ENCODE data around the gene ARHGAP22. TPM values are rescaled to one million over a fixed set of nuclear protein-coding genes. Genes with fewer than 3 reads are reported as not detected.
"Not testable (repeated sequence)": the region's sequence is repeated elsewhere in the genome, so short reads cannot be mapped to it uniquely, and the experiment has no call there.

ARHGAP22 gene
- total RNA-seq, 2 donors from 2014 or later, result 1.8 to 5.7 TPM

DNA sequence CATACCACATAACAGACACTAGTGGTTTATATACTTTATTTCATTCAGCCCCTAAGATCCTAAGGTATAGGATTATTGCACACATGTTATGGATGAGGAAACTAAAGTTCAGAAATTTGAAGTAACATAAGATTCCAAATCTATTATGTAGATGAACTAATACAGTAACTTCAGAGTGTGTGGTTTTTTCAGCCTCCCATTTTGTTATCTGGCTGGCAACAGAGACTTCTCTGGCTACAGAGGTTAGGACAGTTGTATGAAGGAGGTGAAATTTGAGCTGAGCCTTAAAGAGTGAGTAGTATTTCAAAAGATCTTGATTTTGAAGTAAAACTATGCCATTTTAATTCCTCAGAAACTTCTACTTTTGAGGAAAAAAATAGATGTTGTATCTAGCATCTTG, 173.0 kb downstream of the ARHGAP22 start:
- Histone ChIP-seq H3K4me3 (no peak overlapping the region), H3K9me3 (no peaks in the 10 kb centered on the region), H3K27ac (no peak overlapping the region), H3K36me3 (peaks cover 30% of the 10 kb centered on the region), H3K4me1 (no peaks in the 10 kb centered on the region), H3K27me3 (no peaks in the 10 kb centered on the region)
- no peak for TF ChIP-seq CTCF (IDR thresholded peaks at IDR 0.05)
- no peak for DNase-seq (ENCODE audit: low spot score)

GRCh38 chr10:48430402-48430993, 174.4 kb downstream of the ARHGAP22 start:
- Histone ChIP-seq H3K27me3 (no peaks in the 10 kb centered on the region), H3K4me3 (no peak overlapping the region), H3K27ac (no peak overlapping the region), H3K4me1 (no peaks in the 10 kb centered on the region), H3K9me3 (no peaks in the 10 kb centered on the region), H3K36me3 (peaks cover 29% of the 10 kb centered on the region)
- no peak for TF ChIP-seq CTCF (IDR thresholded peaks at IDR 0.05)
- DNase-seq (ENCODE audit: low spot score), result no peak

DNA sequence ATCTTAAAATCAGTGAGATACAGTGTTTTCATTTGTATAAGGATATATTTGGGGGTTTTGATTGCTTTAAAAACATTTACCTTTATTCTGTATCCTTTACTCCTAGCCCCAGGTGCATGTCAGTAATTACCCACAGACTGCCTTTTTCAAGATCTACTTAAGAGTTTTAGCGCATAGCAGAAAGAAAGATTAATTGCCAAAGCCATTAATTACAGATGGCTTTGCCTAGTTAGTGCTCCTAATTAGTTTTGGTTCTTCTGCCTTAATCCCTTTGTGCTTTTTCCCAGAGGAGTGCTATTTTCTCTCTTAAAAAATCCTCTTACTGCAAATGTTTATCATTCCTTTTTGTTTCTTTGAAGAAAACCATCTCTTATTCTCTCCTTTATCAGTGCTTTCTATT, 175.6 kb downstream of the ARHGAP22 start:
- Histone ChIP-seq H3K4me3 (no peak overlapping the region), H3K4me1 (no peaks in the 10 kb centered on the region), H3K36me3 (peaks cover 21% of the 10 kb centered on the region), H3K27me3 (no peaks in the 10 kb centered on the region), H3K27ac (no peak overlapping the region), H3K9me3 (no peaks in the 10 kb centered on the region)
- no peak for DNase-seq (ENCODE audit: low spot score)
- no peak for TF ChIP-seq CTCF (IDR thresholded peaks at IDR 0.05)

DNA sequence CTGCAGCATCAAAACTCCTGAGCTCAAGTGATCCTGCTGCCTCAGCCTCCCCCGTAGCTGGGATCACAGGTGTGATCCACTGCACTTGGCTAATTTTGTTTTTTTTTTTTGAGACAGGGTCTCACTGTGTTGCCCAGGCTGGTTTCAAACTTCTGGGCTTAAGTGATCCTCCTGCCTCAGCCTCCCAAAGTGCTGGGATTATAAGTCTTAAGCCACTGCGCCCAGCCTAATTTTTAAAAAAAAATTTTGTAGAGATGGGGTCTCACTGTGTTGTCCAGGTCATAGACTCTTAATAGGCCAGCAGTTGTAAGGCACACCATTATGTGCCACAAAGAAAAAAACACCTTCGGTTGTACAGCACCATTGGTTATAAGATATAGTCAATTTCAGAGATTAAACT, 176.0 kb downstream of the ARHGAP22 start:
- H3K4me3 ChIP-seq, result no peak overlapping the region
- no peaks in the 10 kb centered on the region for H3K9me3 ChIP-seq
- no peak overlapping the region for H3K27ac ChIP-seq
- H3K36me3 ChIP-seq, result peaks cover 21% of the 10 kb centered on the region
- no peak for TF ChIP-seq CTCF (IDR thresholded peaks at IDR 0.05)
- no peaks in the 10 kb centered on the region for H3K27me3 ChIP-seq
- H3K4me1 ChIP-seq, result no peaks in the 10 kb centered on the region
- no peak for DNase-seq (ENCODE audit: low spot score)

DNA sequence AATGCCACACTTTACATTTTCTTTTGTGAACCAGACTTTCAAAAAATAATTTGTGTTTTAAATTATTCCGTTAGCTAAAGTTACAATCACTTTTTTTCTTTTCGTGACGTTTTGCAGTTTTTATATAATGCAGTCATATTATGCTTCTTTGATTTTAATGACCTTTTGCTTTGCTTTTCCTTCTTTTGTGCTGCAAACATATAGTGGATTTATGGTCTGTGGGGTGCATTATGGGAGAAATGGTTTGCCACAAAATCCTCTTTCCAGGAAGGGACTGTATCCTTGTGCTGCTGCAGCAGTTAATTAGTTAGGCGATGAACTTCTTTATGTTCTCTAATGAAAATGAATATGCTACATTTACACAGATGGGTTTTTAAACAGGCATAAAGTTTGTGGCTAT, 181.0 kb downstream of the ARHGAP22 start:
- Histone ChIP-seq H3K36me3 (peaks cover 6% of the 10 kb centered on the region), H3K9me3 (no peaks in the 10 kb centered on the region), H3K4me1 (no peaks in the 10 kb centered on the region), H3K27me3 (no peaks in the 10 kb centered on the region), H3K27ac (no peak overlapping the region), H3K4me3 (no peak overlapping the region)
- DNase-seq (ENCODE audit: low spot score), result no peak
- TF ChIP-seq CTCF (IDR thresholded peaks at IDR 0.05), result no peak

DNA sequence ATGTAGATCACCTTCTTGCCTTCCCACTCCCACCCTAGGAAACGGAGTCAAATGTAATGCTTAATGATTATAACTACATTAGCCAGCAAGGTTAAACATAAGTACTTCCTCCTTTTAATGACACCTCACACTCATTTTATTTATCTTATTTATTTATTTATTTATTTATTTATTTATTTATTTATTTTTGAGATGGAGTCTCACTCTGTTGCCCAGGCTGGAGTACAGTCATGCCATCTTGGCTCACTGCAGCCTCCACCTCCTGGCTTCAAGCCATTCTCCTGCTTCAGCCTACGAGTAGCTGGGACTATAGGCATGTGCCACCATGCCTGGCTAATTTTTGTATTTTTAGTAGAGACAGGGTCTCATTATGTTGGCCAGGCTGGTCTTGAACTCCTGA, 183.0 kb downstream of the ARHGAP22 start:
- H3K27me3 ChIP-seq; H3K9me3 ChIP-seq; DNase-seq (ENCODE audit: low spot score); H3K4me3 ChIP-seq; H3K4me1 ChIP-seq; H3K27ac ChIP-seq; H3K36me3 ChIP-seq: not testable (repeated sequence)

Data from right atrium auricular region (tissue), 2 donors.